ENCODE results near the gene CDH5.

Gene CDH5

DNA sequence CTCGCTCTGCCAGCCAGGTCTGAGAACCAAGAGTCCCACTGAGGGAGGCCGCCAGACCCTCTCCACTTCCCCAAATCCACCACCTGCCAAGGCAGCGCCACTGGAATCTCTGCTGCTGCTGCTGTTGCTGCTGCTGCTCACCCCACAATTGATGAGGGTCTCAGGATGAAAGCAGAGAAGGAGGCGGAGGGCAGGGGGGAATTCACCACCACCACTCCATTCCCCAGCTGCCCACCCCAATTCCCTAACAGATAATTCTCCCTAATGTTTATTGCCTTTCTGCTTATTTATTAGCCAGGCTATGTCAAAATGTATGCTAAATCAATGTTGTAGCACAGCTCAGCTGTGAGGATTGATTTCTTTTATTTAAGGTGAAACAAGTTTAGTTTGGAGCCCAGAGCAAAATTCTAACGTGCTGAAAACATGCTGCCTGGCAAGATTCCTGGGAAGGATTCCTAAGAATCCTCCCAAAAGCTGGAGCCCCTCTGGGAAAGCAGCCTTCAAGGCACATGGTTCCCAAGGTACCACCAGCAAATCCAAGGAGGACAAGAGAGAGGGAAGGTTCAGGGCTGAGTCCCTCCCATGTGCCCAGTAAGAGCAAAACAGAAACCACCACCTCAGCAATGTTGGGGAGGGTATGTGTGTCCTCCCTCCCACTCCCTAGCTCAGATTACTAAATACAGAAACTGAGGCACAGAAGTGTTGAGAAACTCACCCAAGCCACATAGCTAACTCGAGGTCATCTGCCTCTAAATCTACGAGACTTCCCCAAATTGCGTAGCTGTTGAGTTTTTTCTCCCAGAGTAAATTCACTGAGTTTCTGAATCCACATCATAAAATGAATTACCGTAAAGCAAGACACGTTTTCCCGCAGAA lies 12.2 kb upstream of the CDH5 start:
- no peak for DNase-seq

DNA sequence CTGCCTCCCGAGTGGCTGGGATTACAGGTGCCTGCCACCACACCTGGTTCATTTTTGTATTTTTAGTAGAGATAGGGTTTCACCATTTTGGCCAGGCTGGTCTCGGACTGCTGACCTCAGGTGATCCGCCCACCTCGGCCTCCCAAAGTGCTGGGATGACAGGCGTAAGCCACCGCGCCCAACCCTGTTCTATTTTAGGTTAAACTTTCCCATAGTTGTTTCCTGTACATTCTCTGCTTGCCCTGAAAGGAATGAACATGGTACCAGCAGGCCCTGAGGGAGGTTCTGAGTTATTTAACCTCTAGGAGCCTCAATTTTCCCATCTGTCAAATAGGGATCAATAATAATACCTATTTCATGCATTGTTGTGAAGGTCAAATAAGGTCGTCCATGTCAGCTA lies 11.0 kb upstream of the CDH5 start:
- no peak for DNase-seq

DNA sequence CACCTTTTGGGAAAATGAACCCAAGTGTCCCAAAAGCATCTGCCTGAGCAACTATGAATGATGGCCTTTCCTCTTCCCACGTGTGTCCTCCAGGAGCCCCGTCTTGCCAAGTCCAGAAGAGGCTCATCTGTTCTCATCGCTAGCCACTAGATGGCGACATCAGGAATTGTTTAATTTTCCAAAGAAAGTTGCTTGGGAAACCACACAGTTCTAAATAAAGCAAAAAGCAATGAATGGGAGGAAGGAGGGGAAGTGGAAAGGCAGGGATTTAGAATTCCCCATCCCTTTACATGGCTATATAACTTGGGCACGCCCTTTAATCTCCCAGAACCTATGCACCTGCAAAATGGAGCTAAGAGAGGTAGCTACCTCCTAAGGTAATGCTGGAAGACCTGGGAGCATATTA lies 9.0 kb upstream of the CDH5 start:
- no peak for DNase-seq

DNA sequence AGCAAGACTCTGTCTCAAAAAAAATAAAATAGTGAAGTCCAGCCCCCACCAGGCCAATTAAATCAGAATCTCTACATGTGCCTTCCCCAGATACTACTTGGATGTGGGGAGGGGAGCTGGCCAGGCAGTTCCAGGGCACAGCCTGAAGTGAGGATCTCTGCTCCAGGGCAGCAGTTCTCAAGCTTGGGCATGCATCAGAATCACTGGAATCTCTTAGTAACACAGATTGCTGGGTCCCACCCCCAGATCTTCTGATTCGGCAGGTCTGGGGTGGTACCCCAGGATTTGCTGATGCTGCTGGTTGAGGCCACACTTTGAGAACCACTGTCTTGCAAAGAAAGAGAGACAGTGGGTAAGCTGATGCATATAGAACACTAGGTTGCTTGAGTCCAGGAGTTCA lies 8.3 kb upstream of the CDH5 start:
- no peak for DNase-seq

DNA sequence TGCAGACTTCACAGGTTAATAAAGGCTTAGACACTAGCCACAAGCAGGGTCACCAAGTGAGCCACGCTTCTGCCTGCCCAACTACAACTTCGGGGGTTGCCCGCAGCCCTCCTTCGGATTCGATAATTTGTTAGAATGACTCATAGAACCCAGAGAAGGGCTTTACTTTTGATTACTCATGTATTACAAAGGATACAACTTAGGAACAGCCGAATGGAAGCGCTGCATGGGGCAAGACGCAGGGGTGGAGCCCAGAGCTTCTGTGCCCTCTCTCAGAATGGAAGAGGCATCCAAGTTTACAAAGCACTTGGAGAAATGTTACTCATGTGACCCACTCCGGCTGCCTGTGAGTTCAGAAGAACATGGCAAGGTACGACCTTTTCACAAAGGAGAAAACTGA lies 7.5 kb upstream of the CDH5 start:
- no peak for DNase-seq

DNA sequence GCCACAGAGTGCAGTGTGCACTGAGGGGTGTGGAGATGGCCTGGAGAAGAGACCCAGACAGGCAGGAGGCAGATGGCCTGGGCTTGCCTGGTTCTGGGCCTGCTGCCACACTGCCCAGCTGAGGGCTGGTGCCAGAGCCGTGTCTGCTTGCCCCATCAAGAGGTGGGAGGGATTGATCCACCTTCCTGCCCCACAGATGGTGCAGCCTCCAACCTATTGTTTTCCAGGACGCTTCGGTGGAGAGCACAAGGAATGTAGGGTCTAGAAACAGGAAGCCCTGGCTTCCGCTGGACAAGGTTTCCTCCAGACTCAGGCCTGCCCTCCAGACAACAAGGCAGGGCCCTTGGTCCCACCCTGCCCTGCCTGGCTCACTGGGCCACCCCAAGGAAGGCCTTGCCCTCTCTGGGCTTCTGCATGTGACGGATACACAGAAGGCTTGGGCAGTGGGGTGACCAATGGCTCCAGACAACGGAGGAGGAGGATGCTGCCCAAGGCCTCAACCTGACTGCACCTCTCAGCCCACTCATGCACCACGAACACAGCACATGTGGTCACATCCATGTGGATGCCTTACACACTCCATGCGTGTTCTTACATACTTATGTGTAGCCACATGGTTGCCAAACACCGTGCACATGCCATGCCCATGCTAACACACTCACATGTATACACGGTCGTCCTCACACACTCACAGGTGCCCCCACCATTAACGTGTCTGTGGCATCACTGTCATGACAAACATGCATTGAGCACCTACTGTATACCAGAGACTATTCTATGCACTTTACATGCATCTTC lies 6.5 kb upstream of the CDH5 start:
- DNase-seq: no peak

DNA sequence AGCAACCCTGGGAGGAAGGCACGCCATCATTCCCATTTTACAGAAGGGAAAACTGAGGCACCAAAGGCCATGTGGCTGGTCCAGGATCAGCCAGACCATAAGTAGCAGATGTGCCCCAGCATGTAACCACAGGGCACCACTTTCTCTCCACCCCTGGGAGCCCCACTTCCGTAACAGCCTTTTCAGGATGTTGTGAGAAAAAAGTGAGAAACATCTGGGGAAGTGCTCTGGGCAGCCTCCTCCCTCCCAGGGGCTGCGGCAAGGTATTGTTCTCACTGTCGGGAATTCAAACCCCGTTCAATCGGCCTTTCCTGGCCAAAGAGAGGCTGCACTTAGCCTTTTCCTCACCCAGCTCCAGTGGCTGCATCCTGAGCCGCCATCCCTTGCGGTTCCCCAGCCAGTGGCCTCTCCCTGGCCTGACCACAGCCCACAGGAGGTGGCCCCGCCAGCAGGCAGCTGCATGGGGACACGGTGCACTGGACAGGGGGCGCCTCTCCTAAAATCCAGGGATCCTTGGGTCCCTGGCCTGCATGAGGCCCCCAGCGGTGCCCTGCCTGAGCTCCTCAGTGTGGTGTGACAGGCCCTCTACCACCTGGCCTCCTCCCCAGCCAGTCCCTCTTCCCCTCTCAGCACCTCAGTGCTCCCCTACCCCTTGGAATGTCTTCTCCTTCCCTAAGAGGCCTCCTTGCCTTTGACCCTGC lies 5.7 kb upstream of the CDH5 start:
- no peak for DNase-seq

DNA sequence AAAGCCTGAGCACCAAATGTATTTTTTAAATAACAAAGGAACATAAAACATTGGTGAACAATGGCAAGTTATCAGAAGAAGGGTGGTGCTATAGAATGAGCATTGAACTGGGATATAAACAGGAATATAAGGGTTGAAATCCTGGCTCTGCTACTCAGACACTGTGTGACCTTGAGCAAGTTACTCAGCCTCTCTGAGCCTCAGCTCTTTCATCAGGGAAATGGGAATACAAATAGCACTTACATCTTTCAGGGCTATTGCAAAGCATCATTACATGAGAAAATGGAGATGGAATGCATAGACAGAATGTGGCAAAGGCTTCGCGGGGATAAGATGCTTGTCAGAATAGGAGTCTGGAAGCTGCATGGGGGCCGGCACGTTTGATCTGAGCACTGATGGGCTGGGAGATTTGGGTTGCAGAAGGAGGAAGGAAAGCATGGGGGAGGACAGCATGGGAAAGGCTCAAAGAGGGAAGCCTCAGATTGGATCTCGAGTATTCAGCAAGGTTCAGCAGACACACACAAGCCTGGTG lies 4.8 kb upstream of the CDH5 start:
- no peak for DNase-seq

DNA sequence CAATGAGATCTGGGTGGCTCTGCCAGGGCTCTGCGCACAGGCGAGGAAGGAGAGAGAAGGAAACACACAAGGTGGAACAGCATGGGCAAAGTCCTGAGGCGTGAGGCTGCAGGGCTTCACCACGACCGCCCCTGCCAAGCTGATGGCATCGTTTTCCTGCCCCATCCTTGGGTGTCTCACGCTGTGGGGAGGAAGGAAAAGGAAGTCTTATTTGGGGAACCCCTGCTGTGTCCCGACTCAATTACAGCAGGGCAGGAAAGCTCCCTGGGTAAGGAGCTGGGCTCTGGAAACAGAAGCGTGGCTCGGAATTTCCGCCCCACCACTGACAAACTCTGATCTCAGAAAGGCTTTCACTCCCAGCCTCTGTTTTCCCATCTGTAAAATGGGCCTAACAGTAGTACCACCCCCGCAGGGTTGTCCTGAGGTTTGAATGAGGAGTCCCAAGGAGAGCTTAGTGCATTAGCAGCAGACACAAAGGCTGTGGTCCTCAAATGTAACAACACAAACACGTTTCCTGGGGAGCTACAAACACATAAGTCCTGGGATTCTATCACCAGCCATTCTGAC lies 3.2 kb upstream of the CDH5 start:
- no peak for DNase-seq

DNA sequence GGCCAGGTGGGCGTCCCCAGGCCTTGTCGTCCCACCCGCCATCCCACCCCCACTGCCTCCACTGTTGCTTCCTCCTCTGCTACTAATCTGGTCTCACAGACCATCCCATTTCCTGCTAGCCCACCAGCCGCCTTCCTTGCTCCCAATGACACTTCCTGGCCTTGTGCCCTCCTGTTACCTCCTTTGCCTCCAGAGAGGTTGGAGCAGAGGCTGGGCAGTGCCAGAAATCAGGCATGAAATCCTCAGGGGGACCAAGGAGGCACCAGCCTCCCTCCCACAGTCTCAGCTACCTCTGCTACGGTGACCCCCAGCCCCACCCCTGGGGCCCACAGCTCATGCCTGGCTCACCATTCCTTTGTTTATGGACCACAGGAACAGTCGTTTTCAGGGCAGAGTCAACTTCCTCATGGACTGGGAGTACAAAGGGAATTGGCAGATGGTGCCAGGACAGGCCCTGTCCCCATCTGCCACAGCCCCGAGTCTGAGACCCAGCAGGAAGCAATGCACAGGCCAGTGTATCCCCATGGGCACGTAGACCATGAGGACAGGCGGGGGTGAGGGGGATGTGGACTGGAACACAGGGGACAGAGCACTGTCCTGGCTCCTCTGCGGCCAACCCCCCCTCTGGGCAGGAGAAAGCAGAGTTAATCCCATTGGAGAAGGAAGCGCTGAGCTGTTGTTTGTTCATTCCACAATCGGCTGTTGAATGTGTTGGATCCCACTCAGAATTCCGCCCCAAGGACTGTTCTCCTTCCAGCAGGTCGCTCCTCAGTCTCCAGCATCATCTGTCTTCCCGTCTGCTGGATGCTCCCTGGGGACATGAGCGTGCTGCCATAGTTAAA lies 2.2 kb upstream of the CDH5 start:
- no peak for DNase-seq

DNA sequence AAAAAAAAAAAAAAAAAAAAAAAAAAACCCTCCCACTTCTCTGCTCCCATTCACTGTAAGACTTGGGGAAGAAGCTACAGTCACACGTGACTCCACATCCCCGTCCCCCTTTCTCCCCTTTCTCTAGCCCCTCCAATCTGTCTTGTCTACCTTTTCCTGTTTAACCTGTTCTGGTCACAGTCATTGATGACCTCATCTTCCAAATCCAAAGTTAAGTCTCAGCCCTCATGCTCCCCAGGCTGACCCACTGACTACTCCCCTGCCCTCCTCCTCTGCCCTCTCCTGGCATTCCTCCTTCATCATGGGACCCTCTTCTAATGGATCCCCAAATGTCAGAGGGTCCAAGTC lies 1.6 kb upstream of the CDH5 start:
- DNase-seq: no peak

DNA sequence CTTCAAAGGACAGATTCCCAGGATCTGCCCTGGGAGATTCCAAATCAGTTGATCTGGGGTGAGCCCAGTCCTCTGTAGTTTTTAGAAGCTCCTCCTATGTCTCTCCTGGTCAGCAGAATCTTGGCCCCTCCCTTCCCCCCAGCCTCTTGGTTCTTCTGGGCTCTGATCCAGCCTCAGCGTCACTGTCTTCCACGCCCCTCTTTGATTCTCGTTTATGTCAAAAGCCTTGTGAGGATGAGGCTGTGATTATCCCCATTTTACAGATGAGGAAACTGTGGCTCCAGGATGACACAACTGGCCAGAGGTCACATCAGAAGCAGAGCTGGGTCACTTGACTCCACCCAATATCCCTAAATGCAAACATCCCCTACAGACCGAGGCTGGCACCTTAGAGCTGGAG lies 840 bp upstream of the CDH5 start:
- DNase-seq: no peak

DNA sequence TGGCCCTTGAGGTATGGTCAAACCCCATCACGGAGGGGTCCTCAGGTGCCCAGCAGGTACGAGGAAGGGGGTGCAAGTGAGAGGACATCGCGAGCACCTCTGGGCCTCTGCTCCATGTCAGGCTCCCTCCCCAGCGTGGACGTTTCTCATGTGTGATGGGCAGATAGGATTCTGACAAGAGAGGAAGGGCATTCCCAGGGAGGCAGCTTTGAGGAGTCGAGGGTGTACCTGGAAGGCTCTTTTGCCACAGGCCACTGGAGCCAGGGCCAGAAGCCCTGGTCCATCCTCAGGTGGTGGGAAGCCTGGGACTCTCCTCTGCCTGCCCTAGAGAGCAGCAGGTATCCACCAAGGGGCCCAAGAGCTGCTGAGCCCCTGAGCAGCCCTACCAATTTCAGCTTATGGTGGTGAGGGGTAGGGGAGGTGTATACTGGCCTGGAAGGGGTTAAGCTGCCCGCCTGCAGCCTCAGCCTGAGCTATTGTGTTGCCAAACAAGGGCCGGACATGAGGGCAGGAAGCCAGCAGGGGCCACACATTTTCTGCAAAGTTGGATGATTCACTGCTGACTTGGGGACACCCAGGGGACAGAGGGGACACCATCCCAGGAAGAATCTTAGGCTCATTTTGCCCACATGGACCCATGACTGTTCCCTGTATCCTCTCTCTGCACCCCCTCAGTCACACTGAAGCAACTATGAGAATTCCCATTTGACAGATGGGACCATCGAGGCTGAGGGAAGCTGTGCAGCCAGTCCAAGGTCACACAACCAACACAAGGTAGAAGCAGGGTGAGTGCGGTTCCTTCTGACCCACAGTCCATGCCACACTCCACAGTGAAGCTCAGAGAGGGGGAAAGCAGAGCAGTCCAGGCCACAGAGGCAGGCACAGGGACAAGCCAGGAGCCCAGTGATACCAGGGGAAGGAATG lies 1.7 kb downstream of the CDH5 start:
- DNase-seq: no peak

DNA sequence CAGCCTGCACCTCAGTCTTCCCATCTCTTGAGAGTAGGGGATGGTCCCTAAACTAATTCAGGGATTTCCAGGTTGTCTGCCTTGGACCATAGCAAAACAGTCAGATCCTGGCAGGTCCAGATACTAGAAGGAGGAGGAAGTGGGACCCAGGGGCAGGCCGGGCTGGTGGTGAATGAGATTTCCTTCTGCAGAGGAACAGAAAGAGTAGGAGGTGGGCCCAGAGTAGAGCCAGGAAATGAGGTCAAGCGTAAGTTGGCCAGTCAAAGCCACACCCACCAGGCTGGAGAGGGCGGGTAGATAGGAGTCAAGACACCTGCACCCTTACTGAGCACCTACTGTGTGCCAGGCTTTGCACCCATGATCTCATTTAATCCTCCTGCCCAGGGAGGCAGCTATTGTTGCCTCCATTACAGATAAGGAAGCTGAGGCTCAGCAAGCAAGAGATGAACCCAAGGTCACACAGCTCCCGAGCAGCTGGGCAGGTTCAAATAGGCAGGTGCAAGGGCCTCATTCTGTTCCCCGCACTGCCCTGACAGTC lies 2.6 kb downstream of the CDH5 start:
- DNase-seq: no peak

DNA sequence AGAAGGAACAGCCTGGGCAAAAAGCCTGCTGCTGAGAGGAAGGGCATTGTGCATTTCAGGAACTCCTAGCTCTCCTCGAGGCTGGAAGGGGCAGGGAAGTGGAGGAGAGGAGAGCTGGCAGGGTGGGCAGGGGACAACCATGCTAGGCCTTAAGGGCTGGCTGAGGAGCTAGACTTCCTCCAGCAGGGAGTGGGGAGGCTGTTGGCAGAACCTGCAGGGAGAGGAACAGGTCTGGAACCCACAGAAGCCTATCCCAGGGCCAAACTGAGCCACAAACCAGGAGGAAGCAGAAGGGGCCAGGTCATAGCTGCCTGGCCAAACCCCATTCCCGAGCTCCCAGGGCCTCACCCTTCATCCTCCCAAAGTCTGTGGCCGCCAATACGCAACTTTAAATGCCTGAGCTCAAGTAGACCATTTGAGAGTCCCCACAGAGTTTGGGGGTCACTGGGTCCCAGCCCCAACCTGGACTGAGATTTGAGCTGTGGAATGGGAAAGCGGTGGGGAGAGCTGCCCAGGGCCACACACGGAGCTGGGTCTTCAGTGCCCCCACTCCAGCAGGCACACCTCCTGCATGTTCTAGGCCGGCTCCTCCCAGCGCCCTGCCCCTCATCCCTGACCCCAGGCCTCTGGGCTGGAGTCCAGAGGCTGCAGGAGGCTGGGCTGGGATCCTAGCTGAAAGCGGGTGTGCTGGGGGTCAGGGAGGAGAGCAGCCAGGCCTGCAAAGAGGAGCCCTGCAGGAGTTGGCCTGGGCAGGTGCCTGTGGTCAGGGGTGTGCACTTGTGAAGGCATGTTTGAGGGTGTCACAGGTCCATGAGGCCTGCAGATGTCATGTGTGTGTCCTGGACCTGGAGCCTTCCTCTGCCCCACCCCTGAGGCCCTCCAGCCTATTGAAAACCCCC lies 4.5 kb downstream of the CDH5 start:
- no peak for DNase-seq

DNA sequence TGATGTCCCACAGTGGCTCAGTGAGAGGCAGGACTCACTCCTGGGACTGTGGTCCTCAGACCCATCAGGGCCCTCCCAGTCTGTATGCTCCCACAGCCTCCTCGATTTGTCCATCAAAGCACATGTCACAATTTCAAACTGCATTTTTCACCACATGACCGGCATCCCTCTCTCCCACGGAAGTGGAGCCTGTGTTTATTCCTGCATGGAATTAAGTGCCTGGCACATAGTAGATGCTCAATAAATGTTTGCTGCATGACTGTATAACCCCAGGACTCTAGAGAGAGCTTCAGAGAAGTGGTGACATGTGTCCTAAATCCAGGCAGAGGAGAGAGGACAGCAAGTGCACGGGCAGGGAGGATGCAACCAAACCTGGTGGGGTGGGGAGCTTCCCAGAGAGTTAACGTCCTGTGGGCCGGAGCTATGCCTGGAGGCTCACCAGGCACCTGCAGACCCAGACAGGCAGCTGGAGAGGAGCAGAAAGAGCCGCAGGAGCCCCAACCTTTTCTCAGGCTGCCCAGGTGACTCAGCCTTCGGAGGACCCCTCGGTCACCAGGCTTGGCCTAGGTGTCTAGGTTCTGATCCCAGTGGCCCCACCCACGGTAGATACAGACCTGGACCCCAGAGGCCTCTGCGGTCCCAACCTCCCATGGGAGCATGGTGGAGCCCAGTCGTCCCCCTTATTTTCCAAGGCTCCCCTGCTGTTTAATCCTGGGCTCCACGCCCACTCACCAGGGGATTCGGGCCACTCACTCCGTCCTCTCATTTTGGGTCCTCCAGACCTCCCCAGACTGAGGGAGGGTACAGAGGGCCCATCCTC lies 5.8 kb downstream of the CDH5 start:
- no peak for DNase-seq

DNA sequence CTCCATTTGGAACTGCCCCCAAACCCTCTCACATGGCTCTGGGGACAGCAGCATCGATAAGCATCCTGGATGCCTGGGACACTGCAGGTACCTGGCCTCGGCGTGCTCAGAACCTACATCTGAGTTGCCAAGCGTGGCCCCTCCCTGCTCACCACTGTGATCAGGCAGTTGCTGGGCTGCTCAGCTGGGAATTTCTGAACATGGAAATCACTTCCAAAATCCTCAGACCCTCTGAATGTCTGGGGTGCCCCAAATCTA lies 6.3 kb downstream of the CDH5 start:
- no peak for DNase-seq

DNA sequence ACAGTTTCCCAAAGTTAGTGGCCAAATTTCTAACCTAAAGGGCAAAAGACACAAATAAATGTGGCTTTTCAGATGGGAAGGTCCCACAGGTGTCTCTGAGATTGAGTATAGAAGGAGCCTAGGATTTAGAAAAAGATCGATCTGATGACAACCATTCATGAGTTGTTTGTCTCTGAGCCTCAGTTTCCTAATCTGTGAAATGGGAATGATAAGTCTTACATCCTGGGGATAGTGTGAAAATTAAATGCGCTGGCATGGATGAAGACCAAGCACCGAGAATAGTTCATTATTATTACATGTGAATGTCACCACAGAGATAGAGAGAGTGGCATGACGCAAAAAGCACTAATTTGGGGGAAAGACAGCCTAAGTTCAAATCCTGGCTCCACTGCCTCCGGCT lies 7.2 kb downstream of the CDH5 start:
- DNase-seq: no peak

DNA sequence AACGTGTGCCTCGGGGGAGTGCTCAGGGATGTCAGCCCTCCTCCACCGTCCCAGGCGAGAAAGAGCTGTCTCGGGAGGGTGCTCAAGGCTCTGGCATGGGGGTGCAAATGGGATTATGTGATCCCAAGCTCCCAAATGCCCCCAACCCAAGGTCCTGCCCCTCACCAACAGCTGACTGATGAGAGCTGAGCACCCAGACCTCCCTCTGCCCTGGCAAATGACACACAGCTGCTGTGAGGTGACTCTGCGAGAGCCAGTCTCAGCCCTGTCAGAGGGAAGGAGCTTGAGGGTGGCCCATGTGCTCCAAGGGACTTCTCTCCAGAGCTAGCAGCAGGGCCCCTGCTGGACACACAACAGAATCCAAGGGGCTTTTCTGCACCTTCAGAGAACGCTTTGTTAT lies 7.7 kb downstream of the CDH5 start:
- no peak for DNase-seq
